ENCODE data around the gene WNT10A. TPM values are rescaled to one million over a fixed set of nuclear protein-coding genes. Genes with fewer than 3 reads are reported as not detected.
A peak's percentile ranks its signal among the peaks of the same experiment; 100 is the strongest.

The WNT10A gene
- total RNA-seq, 2 donors from 2014 or later, result 0.44 to 0.61 TPM

GRCh38 chr2:218904176-218904575, 23.5 kb downstream of the WNT10A start:
- Histone ChIP-seq H3K36me3 (no peaks in the 10 kb centered on the region), H3K9ac (ENCODE audit: low read depth in 2 of 2, low read length in 2 of 2) (no peak overlapping the region), H3K4me3 (no peak overlapping the region), H3K4me1 (no peaks in the 10 kb centered on the region), H3K27me3 (peaks cover 3% of the 10 kb centered on the region), H3K9me3 (no peaks in the 10 kb centered on the region), H3K27ac (no peak overlapping the region)
- DNase-seq, result no peak
- TF ChIP-seq CTCF (IDR thresholded peaks at IDR 0.05), result no peak
- intact Hi-C loops (cut with DNase I), result no loop called here

- Histone ChIP-seq H3K4me3 (peak overlapping the region; percentile 44), H3K27ac (no peak overlapping the region), H3K9ac (ENCODE audit: low read depth in 2 of 2, low read length in 2 of 2) (peak overlapping the region; percentile 44 to 62), H3K9me3 (no peaks in the 10 kb centered on the region), H3K4me1 (no peaks in the 10 kb centered on the region), H3K36me3 (no peaks in the 10 kb centered on the region), H3K27me3 (no peaks in the 10 kb centered on the region)
- peak; percentile 94 for DNase-seq
- TF ChIP-seq CTCF (IDR thresholded peaks at IDR 0.05), result no peak
- intact Hi-C loops (cut with DNase I), result no loop called here
These were observed 28.3 kb downstream of the WNT10A start for GRCh38 chr2:218908721-218909619.

GRCh38 chr2:218910741-218911140, 30.1 kb downstream of the WNT10A start:
- intact Hi-C loops (cut with DNase I), result no loop called here
- Histone ChIP-seq H3K4me1 (no peaks in the 10 kb centered on the region), H3K9ac (ENCODE audit: low read depth in 2 of 2, low read length in 2 of 2) (no peak overlapping the region), H3K27ac (no peak overlapping the region), H3K4me3 (no peak overlapping the region), H3K27me3 (no peaks in the 10 kb centered on the region), H3K36me3 (no peaks in the 10 kb centered on the region), H3K9me3 (no peaks in the 10 kb centered on the region)
- TF ChIP-seq CTCF (IDR thresholded peaks at IDR 0.05), result no peak
- no peak for DNase-seq

DNA sequence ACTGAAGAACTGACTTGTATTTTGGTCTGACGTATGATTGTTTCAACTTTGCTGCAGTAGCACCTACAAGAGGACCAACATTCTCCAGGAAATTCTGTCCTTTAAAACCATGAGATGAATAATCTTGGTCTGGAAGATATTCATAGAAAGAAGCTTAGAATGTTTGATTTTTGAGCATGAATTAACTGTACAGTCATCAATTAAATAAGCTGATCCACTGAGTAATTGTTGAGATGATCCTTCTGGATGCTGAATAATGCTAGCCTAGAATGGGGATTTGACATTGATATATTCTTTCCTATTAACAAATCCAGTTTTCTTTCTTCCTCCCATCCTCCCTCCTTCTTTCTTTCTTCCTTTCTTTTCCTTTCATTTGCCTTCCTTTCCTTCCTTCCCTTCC, 39.9 kb downstream of the WNT10A start:
- H3K36me3 ChIP-seq, result no peaks in the 10 kb centered on the region
- intact Hi-C loops (cut with DNase I), result no loop called here
- TF ChIP-seq CTCF (IDR thresholded peaks at IDR 0.05), result no peak
- H3K27me3 ChIP-seq, result no peaks in the 10 kb centered on the region
- no peaks in the 10 kb centered on the region for H3K9me3 ChIP-seq
- H3K4me1 ChIP-seq, result no peaks in the 10 kb centered on the region
- H3K27ac ChIP-seq, result no peak overlapping the region
- no peak overlapping the region for H3K4me3 ChIP-seq
- DNase-seq, result no peak
- H3K9ac ChIP-seq (ENCODE audit: low read depth in 2 of 2, low read length in 2 of 2), result no peak overlapping the region

GRCh38 chr2:218924757-218925156, 44.1 kb downstream of the WNT10A start:
- DNase-seq, result no peak
- Histone ChIP-seq H3K27me3 (no peaks in the 10 kb centered on the region), H3K27ac (no peak overlapping the region), H3K9me3 (no peaks in the 10 kb centered on the region), H3K36me3 (no peaks in the 10 kb centered on the region), H3K9ac (ENCODE audit: low read depth in 2 of 2, low read length in 2 of 2) (no peak overlapping the region), H3K4me1 (no peaks in the 10 kb centered on the region), H3K4me3 (no peak overlapping the region)
- no peak for TF ChIP-seq CTCF (IDR thresholded peaks at IDR 0.05)
- intact Hi-C loops (cut with DNase I), result no loop called here

Data from colonic mucosa (tissue), 4 donors.